Upper lobe of left lung (tissue), 6 donors: ENCODE measurements around the gene PTPN23. TPM values are rescaled to one million over a fixed set of nuclear protein-coding genes. Genes with fewer than 3 reads are reported as not detected.

ENCODE experiments used
- ATAC-seq, 2 donors: fragments of 200-7000 bp; cut with Tn5 transposase; one replicate each; pipeline ENCODE4 v1.9.1; 2022; ENCODE audit warnings: mild to moderate bottlenecking in 2 of 2, moderate library complexity in 2 of 2; ENCODE audit not compliant: low FRiP score in 2 of 2
- DNase-seq, 2 donors: peaks; one replicate each; pipeline ENCODE4 v3.0.0-alpha.2; 2019 to 2020
- H3K27ac ChIP-seq, 4 donors: fragments of 200-600 bp; sonication (generic); one replicate each; pipeline ENCODE4 v1.5.1; 2016 to 2019
- H3K27me3 ChIP-seq, 4 donors: fragments of 200-600 bp; sonication (generic); one replicate each; pipeline ENCODE4 v1.5.1; 2017 to 2019
- H3K36me3 ChIP-seq, 4 donors: fragments of 200-600 bp; sonication (generic); one replicate each; pipeline ENCODE4 v1.5.1; 2016 to 2019
- H3K4me1 ChIP-seq, 4 donors: fragments of 200-600 bp; sonication (generic); one replicate each; pipeline ENCODE4 v1.5.1; 2018 to 2019
- H3K4me3 ChIP-seq, 4 donors: fragments of 200-600 bp; sonication (generic); one replicate each; pipeline ENCODE4 v1.5.1; 2017 to 2019; ENCODE audit warnings: mild to moderate bottlenecking in 2 of 4, moderate library complexity in 1 of 4
- H3K9me3 ChIP-seq, 4 donors: fragments of 200-600 bp; sonication (generic); one replicate each; pipeline ENCODE4 v1.5.1; 2018 to 2019
- EP300 ChIP-seq, 4 donors: sonication (generic); formaldehyde crosslinking; IDR thresholded peaks; one replicate each; pipeline ENCODE4 v1.5.1; 2017; ENCODE audit warnings: antibody characterized with exemption in 4 of 4, control low read depth in 2 of 4
- POLR2A ChIP-seq, 4 donors: fragments of 450-650 bp; IDR thresholded peaks; one replicate each; pipeline ENCODE4 v1.5.1; 2016 to 2017; ENCODE audit warnings: antibody characterized with exemption in 4 of 4, mild to moderate bottlenecking in 2 of 4
- POLR2AphosphoS5 ChIP-seq, 2 donors: sonication (generic); formaldehyde crosslinking; IDR thresholded peaks; one replicate each; pipeline ENCODE4 v1.5.1; 2017; ENCODE audit warnings: antibody characterized with exemption in 2 of 2
- WGBS, 2 donors: methylation state at CpG; one replicate each; pipeline ENCODE4 v1.1.5; 2017 to 2018; 5-methylcytosine and 5-hydroxymethylcytosine counted together
- total RNA-seq, 6 donors: library from RNA; depleted of rRNA in 4 of 6; stranded (reverse); fragments of >200 nt in 4 of 6; gene quantifications; one replicate each; pipeline versions ENCODE4 v1.1.0 to v1.2.1, GENCODE V29; 2016 to 2021
- TF ChIP-seq, protein P1 (sequence below), 6 experiments: fragments of 450-650 bp in 4 of 6; fragments of 200-600 bp in 2 of 6; sonication (generic) in 2 of 6; IDR thresholded peaks; one replicate each; pipeline ENCODE4 v1.5.1; 2016 to 2019; ENCODE audit warnings: antibody characterized with exemption in 6 of 6
- donor health status: DM: no; HTN: no; CAD: no; lungs with moderate emphysema.
- donor health status: DM: no; HTN: yes; CAD: no; lungs with severe emphysema.

The PTPN23 gene
- total RNA-seq, 6 donors from 2014 or later: 32.7 to 93.3 (median 53.7) TPM

GRCh38 chr3:47427866-47428265, 47.0 kb downstream of the PTPN23 start:
- H3K27me3 ChIP-seq: no peaks in the 10 kb centered on the region
- WGBS, 2 donors: 80 to 97% methylated on average over 1 to 6 of the region's 6 CpGs
- TF ChIP-seq POLR2A (IDR thresholded peaks at IDR 0.05) (no peak), EP300 (IDR thresholded peaks at IDR 0.05) (no peak), POLR2AphosphoS5 (IDR thresholded peaks at IDR 0.05) (no peak)
- TF ChIP-seq, protein P1, sequence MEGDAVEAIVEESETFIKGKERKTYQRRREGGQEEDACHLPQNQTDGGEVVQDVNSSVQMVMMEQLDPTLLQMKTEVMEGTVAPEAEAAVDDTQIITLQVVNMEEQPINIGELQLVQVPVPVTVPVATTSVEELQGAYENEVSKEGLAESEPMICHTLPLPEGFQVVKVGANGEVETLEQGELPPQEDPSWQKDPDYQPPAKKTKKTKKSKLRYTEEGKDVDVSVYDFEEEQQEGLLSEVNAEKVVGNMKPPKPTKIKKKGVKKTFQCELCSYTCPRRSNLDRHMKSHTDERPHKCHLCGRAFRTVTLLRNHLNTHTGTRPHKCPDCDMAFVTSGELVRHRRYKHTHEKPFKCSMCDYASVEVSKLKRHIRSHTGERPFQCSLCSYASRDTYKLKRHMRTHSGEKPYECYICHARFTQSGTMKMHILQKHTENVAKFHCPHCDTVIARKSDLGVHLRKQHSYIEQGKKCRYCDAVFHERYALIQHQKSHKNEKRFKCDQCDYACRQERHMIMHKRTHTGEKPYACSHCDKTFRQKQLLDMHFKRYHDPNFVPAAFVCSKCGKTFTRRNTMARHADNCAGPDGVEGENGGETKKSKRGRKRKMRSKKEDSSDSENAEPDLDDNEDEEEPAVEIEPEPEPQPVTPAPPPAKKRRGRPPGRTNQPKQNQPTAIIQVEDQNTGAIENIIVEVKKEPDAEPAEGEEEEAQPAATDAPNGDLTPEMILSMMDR (IDR thresholded peaks at IDR 0.05): no peak
- H3K9me3 ChIP-seq: no peaks in the 10 kb centered on the region
- H3K4me3 ChIP-seq: no peak overlapping the region
- ATAC-seq (no peak), DNase-seq (no peak)
- H3K36me3 ChIP-seq: peaks cover 7 to 67% (median 41%) of the 10 kb centered on the region in 4 donors
- H3K4me1 ChIP-seq: no peaks in the 10 kb centered on the region
- H3K27ac ChIP-seq: no peak overlapping the region

DNA sequence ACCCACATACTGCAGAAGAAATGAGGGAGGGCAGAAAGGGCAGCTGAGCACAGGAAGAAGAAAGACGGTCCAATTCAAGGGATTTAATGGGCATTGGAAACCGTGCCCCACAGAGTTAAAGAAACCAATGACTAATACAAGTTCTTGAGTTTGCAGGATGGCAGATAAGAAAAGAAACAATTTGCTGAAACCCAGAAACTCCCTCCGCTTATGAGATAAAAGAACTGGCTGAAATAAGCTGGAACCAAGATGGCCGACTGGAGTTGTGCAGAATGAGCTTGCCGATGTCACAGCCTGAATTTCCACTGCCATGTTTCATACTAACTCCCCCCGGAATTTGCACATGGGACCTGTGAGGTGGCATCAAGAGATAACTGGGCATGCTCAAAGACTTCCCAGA, 47.8 kb downstream of the PTPN23 start:
- TF ChIP-seq, protein P1 (IDR thresholded peaks at IDR 0.05): no peak
- TF ChIP-seq EP300 (IDR thresholded peaks at IDR 0.05) (no peak), POLR2AphosphoS5 (IDR thresholded peaks at IDR 0.05) (no peak), POLR2A (IDR thresholded peaks at IDR 0.05) (no peak)
- WGBS, 2 donors: 76 to 94% methylated on average over 6 of the region's 6 CpGs
- DNase-seq: no peak

GRCh38 chr3:47429476-47430270, 48.9 kb downstream of the PTPN23 start:
- ATAC-seq (no peak), DNase-seq (no peak)
- no peak overlapping the region for H3K27ac ChIP-seq
- no peak for TF ChIP-seq POLR2AphosphoS5 (IDR thresholded peaks at IDR 0.05)
- no peak for TF ChIP-seq POLR2A (IDR thresholded peaks at IDR 0.05)
- no peak for TF ChIP-seq EP300 (IDR thresholded peaks at IDR 0.05)
- TF ChIP-seq, protein P1 (IDR thresholded peaks at IDR 0.05): no peak
- no peaks in the 10 kb centered on the region for H3K27me3 ChIP-seq
- no peak overlapping the region for H3K4me3 ChIP-seq
- H3K9me3 ChIP-seq: no peaks in the 10 kb centered on the region
- H3K4me1 ChIP-seq: no peaks in the 10 kb centered on the region
- 89 to 94% methylated on average over 9 of the region's 9 CpGs for WGBS, 2 donors
- H3K36me3 ChIP-seq: peaks cover 17 to 75% (median 52%) of the 10 kb centered on the region in 4 donors

More for the DNA sequence above, 47.8 kb downstream of the PTPN23 start:
- Histone ChIP-seq H3K4me1 (no peaks in the 10 kb centered on the region), H3K36me3 (peaks cover 9 to 75% (median 45%) of the 10 kb centered on the region in 4 donors), H3K27me3 (no peaks in the 10 kb centered on the region), H3K9me3 (no peaks in the 10 kb centered on the region), H3K4me3 (no peak overlapping the region), H3K27ac (no peak overlapping the region)
- no peak for ATAC-seq

DNA sequence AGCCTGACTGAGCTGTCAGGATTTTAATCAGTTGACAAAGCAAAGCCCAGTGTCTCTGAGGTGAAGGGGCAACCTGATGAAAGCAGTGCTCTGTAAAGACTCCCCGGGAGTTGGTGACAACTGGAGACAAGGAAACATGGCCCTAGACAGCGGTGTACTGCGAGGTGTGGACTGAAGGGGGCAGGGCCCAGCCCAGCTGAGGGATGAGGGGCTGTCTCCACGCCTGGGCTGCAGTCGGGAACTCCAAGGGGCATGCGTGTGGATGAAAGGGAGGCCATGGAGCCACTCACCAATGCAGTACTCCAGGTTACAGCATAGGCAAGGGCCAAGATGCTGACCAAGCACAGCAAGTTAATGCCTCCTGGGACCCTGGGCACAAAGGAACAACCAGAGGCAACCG, 49.8 kb downstream of the PTPN23 start:
- peaks cover 11 to 70% (median 52%) of the 10 kb centered on the region in 4 donors for H3K36me3 ChIP-seq
- no peaks in the 10 kb centered on the region for H3K9me3 ChIP-seq
- no peak overlapping the region for H3K4me3 ChIP-seq
- ATAC-seq (no peak), DNase-seq (no peak)
- H3K27me3 ChIP-seq: no peaks in the 10 kb centered on the region
- 90 to 100% methylated on average over 3 to 7 of the region's 7 CpGs for WGBS, 2 donors
- no peak for TF ChIP-seq EP300 (IDR thresholded peaks at IDR 0.05)
- no peaks in the 10 kb centered on the region for H3K4me1 ChIP-seq
- H3K27ac ChIP-seq: no peak overlapping the region

- ATAC-seq (no peak), DNase-seq (no peak)
- TF ChIP-seq EP300 (IDR thresholded peaks at IDR 0.05) (no peak), POLR2A (IDR thresholded peaks at IDR 0.05) (no peak), POLR2AphosphoS5 (IDR thresholded peaks at IDR 0.05) (no peak)
- TF ChIP-seq, protein P1 (IDR thresholded peaks at IDR 0.05): no peak
- Histone ChIP-seq H3K27me3 (no peaks in the 10 kb centered on the region), H3K9me3 (no peaks in the 10 kb centered on the region), H3K27ac (no peak overlapping the region), H3K36me3 (peaks cover 11 to 64% (median 46%) of the 10 kb centered on the region in 4 donors), H3K4me3 (no peak overlapping the region), H3K4me1 (no peaks in the 10 kb centered on the region)
- 88 to 94% methylated on average over 3 of the region's 3 CpGs for WGBS, 2 donors
These were observed 50.4 kb downstream of the PTPN23 start for GRCh38 chr3:47431225-47431624.
